GM18520 (cell line): ENCODE data around the gene SPOCK2.

Experiments
- ATAC-seq: cut with Tn5 transposase; IDR thresholded peaks from one replicate; pipeline ENCODE4 v1.9.1; 2021; ENCODE audit not compliant: unreplicated experiment

SPOCK2 gene

GRCh38 chr10:72012796-72013195, 75.6 kb downstream of the SPOCK2 start:
- no peak for ATAC-seq

GRCh38 chr10:72011976-72012512, 76.3 kb downstream of the SPOCK2 start:
- no peak for ATAC-seq

- ATAC-seq: no peak
Measured at GRCh38 chr10:72011468-72011867, 76.9 kb downstream of the SPOCK2 start.

- no peak for ATAC-seq
Measured at GRCh38 chr10:72011016-72011415, 77.3 kb downstream of the SPOCK2 start.

GRCh38 chr10:72010234-72010973, 77.9 kb downstream of the SPOCK2 start:
- ATAC-seq: no peak

- ATAC-seq: no peak
Measured at GRCh38 chr10:72009425-72010081, 78.8 kb downstream of the SPOCK2 start.

GRCh38 chr10:72009051-72009424, 79.3 kb downstream of the SPOCK2 start:
- ATAC-seq: no peak
